Left forelimb (tissue), 1 donor: ENCODE measurements around the gene PRCC.

ENCODE experiments used
- DNase-seq: peaks from one replicate; pipeline ENCODE4 v3.0.0-alpha.2; 2018; ENCODE audit warnings: low spot score

PRCC gene

DNA sequence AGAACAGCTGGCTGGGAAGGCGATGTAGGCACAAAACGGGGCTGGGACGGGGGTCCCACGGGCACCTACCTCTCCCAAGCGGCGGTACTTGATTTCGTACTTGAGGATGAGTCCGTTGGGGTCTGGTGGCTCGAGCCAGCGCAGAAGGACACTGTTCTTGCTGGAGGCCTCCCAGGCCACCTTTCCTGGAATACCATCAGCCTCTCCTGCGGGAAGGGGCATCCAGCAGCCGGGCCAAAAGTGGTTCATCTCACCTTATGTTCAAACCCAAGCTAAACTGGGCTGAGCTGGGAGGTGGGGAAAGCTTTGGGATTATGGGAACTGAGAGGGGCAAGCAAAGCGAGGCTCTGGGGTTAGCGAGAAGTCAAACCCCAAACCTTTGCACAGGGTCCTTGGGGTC, 77.3 kb downstream of the PRCC start:
- no peak for DNase-seq

DNA sequence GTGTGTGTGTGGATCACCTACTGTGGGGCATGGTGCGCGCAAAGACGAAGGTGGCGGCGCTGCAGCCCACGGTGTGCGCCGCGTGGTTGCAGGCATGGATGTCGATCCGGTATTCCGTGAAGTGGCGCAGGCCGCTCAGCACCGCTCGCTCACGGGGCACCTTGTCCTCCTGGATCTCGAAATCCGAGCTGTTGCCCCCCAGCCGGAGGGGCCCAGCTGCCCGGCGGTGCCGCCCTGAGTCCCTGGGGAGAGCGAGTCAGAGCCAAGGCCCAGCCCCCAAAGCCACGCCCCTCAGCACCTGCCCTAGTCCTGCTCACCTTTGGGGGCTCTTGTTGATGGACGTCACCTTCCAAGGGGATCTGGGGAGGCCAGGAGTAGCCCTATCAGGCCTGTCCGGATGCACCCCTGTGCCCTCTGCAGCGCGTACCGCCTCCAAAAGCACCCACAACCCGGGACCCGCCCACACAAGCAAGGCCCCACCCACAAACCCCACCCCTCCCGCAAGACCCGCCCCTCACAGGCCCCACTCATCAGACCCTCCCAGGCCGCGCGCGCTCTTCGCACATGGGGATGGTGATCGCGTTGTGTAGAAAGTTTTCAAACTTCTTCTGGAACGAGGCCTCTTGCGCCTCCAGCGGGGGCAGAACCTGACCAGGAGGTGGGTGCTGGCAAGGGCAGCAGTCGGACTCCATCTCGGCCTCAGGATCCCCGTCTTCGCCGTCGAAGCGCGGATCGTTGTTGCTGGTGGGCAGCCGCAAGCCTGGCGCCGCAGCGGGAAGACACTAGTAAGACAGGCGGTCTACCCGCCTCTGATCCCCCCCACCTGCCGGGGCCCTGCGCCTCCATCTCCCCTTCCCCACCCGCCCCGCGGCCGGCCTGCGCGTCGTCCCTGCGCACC, 78.0 kb downstream of the PRCC start:
- no peak for DNase-seq

DNA sequence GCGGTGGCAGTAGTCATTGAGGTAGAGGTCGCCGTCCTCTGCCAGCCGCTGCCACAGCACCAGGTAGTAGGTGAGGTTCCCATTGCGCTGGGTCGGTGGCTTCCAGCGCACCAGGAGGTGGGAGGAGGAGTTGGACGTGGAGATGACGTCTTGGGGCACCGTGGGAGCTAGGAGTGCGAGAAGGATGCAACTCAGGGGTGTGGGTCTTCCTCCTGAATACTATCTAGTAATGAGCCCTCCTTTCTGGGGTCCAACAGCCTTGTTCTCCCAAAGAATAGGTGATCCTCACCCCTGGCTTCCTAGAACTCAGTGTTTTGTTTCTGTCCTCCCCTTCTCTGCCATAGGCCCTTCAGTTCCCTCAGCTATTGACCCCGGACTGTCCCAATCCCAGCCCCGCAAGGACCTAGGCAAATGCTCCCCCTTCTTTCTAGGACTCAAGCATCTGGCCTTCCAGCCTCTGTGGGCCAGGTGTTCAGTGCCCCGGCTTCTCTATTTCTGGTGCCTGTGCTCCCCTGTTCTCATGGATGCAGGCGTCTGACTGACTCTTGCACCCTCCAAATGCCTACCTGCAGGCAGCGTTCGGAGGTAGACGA, 78.7 kb downstream of the PRCC start:
- DNase-seq = no peak

GRCh38 chr1:156846643-156847042, 79.3 kb downstream of the PRCC start:
- no peak for DNase-seq

DNA sequence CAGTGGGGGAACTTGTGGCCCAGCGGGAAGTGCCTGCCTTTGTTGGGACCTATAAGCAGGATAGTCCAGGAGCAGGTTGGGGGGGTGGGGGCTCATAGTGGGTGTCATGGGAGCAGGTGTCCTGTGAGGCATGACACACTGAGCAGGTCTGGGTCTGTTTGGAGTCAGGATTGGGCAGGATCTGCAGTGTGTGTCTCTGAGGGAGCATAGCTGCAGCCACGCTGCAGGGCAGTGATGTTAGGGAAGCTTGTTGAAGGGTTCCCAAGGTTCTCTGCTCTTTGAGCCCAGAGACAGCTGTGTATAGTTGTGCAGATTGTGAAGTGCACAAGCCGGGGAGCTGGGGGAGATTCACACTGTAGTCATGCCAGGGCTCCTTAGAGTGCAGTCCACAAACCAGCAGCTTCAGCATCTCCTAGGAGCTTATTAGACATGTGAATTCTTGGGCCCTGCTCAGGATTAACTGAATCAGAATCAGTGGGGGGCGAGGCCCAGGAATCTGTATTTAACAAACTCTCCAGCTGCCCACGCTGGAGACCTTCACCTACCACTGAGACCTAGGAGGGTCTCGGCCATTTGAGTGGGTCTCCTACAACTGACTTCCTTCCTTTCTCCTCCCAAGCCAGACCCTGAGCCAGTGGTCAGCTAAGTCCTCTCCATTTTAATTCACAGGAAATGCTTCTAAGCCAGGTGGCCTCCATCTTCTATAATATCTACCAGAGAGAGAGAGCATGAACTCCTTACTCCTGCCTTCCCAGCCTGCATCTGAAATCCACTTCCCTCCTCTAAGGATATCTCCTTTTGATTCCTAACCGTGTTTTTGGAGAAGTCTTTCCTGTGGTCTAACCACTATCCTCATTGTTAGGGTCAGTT, 80.5 kb downstream of the PRCC start:
- no peak for DNase-seq

DNA sequence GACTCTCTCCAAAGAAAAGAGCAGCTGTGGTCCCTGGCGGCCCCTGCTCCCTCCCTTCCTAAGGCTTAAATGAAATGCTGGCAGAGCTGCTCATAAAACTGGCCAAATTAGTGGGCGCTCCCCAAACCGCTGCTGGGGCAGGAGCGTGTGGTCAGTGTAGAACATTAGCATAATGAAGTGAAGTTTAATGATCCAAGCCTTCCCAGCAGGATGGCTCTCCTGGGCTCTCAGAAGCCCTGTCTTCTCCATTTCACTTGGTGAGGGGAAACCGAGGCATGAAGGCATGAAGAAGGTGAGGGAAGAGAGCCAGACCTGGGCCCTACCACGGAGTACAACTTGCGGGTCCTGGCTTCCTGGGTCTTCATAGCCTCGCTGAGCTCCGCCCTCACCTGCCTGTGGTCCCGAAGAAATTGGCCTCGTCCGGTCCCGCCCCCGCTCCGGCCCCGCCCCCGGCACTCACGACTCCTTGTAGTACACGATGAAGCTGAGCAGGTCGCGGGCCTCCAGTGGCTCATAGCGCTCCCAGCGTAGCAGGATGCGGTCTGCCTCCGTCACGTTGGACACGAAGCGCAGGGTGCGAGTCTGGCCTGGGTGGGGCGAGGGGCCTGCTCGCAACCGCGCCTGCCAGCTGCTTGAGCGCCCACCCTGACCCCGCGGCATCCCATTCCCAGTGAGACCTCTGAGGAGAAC, 81.3 kb downstream of the PRCC start:
- DNase-seq = no peak

- DNase-seq = no peak
These were observed 81.8 kb downstream of the PRCC start for GRCh38 chr1:156849151-156849496.
